Measurements from ENCODE around the gene CACNG8.

The CACNG8 gene

DNA sequence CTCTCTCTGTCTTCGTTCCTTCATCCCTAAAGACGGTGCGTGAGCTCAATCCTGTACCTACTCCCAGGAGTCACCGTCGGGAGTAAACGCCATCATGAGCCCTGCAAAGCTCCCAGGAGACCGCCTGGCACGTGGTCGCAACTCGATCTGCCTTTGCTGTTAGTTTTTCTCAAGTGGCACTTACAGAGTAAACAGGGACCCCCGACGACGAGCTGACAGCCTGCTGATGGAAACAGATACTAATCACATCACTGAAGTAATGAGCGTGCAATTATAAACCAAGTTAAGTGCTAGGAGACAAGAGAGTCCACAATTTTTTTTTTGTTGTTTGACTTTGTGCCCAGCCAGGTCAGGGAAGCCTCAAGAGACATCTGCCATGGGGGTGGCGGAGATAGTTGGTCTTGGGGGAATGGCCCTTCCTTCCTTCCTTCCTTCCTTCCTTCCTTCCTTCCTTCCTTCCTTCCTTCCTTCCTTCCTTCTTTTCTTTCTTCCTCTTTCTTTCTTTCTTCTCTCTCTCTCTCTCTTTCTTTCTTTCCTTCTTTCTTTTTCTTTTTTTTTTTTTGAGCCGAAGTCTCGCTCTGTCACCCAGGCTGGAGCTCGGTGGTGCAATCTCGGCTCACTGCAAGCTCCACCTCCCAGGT is 52.3 kb downstream of the CACNG8 start:
- no peak overlapping the region for H3K27ac ChIP-seq (replicated peaks; ENCODE audit: low read length)
- H3K27me3 ChIP-seq (ENCODE audit: control insufficient read depth in 3 of 3, insufficient read depth in 3 of 3, low read depth in 1 of 3, low read length in 3 of 3) = no peaks in the 10 kb centered on the region
- no peak overlapping the region for H3K4me3 ChIP-seq (ENCODE audit: low read length in 2 of 2)
- peaks cover 4 to 6% of the 10 kb centered on the region in 2 donors for H3K4me1 ChIP-seq (ENCODE audit: control insufficient read depth in 2 of 2, insufficient read depth in 1 of 2, low read depth in 1 of 2, low read length in 2 of 2)
- H3K9me3 ChIP-seq (replicated peaks in 1 of 2; ENCODE audit: control insufficient read depth in 2 of 2, insufficient read depth in 1 of 2, low read depth in 1 of 2, low read length in 2 of 2) = peaks cover 2 to 6% of the 10 kb centered on the region in 2 donors
- H2AK5ac ChIP-seq (ENCODE audit: low read depth, low read length) = peak overlapping the region; percentile 74
- no peak overlapping the region for H3K4ac ChIP-seq (ENCODE audit: low read length)
- peak overlapping the region; percentile 34 for H2AFZ ChIP-seq (ENCODE audit: low read length)
- no peak overlapping the region for H4K91ac ChIP-seq (ENCODE audit: low read depth, low read length, poor library complexity)
- H2BK15ac ChIP-seq (ENCODE audit: low read length) = peak overlapping the region; percentile 59
- no peak overlapping the region for H2BK120ac ChIP-seq (ENCODE audit: low read depth, low read length)
- H3K4me2 ChIP-seq (ENCODE audit: insufficient read depth, low read length, poor library complexity, severe bottlenecking) = no peak overlapping the region
- H3K23ac ChIP-seq (ENCODE audit: low read depth, low read length, poor library complexity) = no peak overlapping the region
- H3K36me3 ChIP-seq (replicated peaks in 1 of 2; ENCODE audit: control insufficient read depth in 2 of 2, insufficient read depth in 2 of 2, low read length in 2 of 2) = no peaks in the 10 kb centered on the region
- no peak overlapping the region for H2BK5ac ChIP-seq (ENCODE audit: low read length)
- no peak overlapping the region for H3K14ac ChIP-seq (ENCODE audit: low read length)
- no peak overlapping the region for H3K9ac ChIP-seq (ENCODE audit: low read depth, low read length, poor library complexity)
- H3K18ac ChIP-seq (ENCODE audit: low read length) = peak overlapping the region; percentile 71
- no peak for DNase-seq (ENCODE audit: low spot score)
- H3K79me1 ChIP-seq (ENCODE audit: low read depth, low read length) = no peaks in the 10 kb centered on the region
- H2BK12ac ChIP-seq (ENCODE audit: low read length) = no peak overlapping the region
- no peak overlapping the region for H4K8ac ChIP-seq (ENCODE audit: low read depth, low read length)
- no CpG with 5 or more reads among the region's 19 CpGs for WGBS, 2 donors (ENCODE audit: extremely low coverage in 2 of 2, insufficient read length in 2 of 2, insufficient replicate concordance in 1 of 2)

DNA sequence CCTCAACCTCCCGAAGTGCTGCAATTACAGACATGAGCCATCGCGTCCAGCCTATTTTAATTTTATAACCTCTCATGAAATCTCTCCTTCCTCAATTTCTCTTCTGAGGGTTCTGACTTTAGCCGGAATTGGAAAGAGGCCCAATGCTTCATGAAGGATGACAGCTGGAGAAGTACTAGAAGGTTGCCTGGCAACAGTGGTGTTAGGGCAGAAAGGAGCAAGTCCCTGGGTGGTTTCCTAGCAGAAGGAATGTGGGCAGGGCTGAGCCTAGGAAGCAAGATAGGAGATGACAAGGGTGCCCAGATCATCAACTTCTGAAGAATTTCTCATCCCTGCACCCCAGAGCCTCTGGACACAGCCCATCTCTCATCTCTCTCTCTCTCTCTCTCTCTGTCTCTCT is 54.5 kb downstream of the CACNG8 start:
- Histone ChIP-seq H3K14ac (ENCODE audit: low read length) (no peak overlapping the region), H2BK12ac (ENCODE audit: low read length) (no peak overlapping the region), H3K4ac (ENCODE audit: low read length) (no peak overlapping the region), H3K27ac (replicated peaks; ENCODE audit: low read length) (no peak overlapping the region), H4K91ac (ENCODE audit: low read depth, low read length, poor library complexity) (no peak overlapping the region), H3K36me3 (replicated peaks in 1 of 2; ENCODE audit: control insufficient read depth in 2 of 2, insufficient read depth in 2 of 2, low read length in 2 of 2) (no peaks in the 10 kb centered on the region), H3K9ac (ENCODE audit: low read depth, low read length, poor library complexity) (no peak overlapping the region), H3K23ac (ENCODE audit: low read depth, low read length, poor library complexity) (no peak overlapping the region), H2AK5ac (ENCODE audit: low read depth, low read length) (no peak overlapping the region), H2BK15ac (ENCODE audit: low read length) (no peak overlapping the region), H3K79me1 (ENCODE audit: low read depth, low read length) (no peaks in the 10 kb centered on the region), H2BK5ac (ENCODE audit: low read length) (no peak overlapping the region), H3K18ac (ENCODE audit: low read length) (no peak overlapping the region), H3K4me3 (ENCODE audit: low read length in 2 of 2) (no peak overlapping the region), H2AFZ (ENCODE audit: low read length) (no peak overlapping the region), H3K27me3 (ENCODE audit: control insufficient read depth in 3 of 3, insufficient read depth in 3 of 3, low read depth in 1 of 3, low read length in 3 of 3) (no peaks in the 10 kb centered on the region), H4K8ac (ENCODE audit: low read depth, low read length) (no peak overlapping the region), H3K9me3 (replicated peaks in 1 of 2; ENCODE audit: control insufficient read depth in 2 of 2, insufficient read depth in 1 of 2, low read depth in 1 of 2, low read length in 2 of 2) (peaks cover 2 to 8% of the 10 kb centered on the region in 2 donors), H2BK120ac (ENCODE audit: low read depth, low read length) (no peak overlapping the region), H3K4me1 (ENCODE audit: control insufficient read depth in 2 of 2, insufficient read depth in 1 of 2, low read depth in 1 of 2, low read length in 2 of 2) (peaks cover 2 to 4% of the 10 kb centered on the region in 2 donors), H3K4me2 (ENCODE audit: insufficient read depth, low read length, poor library complexity, severe bottlenecking) (no peak overlapping the region)
- no peak for DNase-seq (ENCODE audit: low spot score)
- no CpG with 5 or more reads among the region's 4 CpGs for WGBS, 2 donors (ENCODE audit: extremely low coverage in 2 of 2, insufficient read length in 2 of 2, insufficient replicate concordance in 1 of 2)

DNA sequence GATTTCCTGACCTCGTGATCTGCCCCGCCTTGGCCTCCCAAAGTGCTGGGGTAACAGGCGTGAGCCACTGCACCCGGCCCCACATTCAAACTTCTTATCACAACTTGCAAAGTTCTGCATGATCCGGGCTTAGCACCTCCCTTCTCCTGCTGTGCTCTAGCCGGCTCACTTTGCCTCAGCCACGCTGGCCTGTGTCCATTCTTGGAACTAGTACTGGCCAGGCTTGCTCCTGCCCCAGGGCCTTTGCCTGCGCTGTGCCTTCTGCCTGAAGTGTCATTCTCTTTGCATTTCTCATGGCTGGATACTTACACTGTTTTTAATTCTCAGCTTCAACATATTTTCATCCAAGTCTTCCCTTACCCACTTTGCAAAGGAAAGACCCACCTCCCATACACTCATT is 58.6 kb downstream of the CACNG8 start:
- Histone ChIP-seq H2AK5ac (ENCODE audit: low read depth, low read length) (no peak overlapping the region), H3K27ac (replicated peaks; ENCODE audit: low read length) (no peak overlapping the region), H2BK15ac (ENCODE audit: low read length) (no peak overlapping the region), H3K4ac (ENCODE audit: low read length) (no peak overlapping the region), H2BK5ac (ENCODE audit: low read length) (no peak overlapping the region), H2BK120ac (ENCODE audit: low read depth, low read length) (no peak overlapping the region), H3K9me3 (replicated peaks in 1 of 2; ENCODE audit: control insufficient read depth in 2 of 2, insufficient read depth in 1 of 2, low read depth in 1 of 2, low read length in 2 of 2) (peaks cover 2 to 3% of the 10 kb centered on the region in 2 donors), H3K4me2 (ENCODE audit: insufficient read depth, low read length, poor library complexity, severe bottlenecking) (no peak overlapping the region), H3K79me1 (ENCODE audit: low read depth, low read length) (no peaks in the 10 kb centered on the region), H3K4me1 (ENCODE audit: control insufficient read depth in 2 of 2, insufficient read depth in 1 of 2, low read depth in 1 of 2, low read length in 2 of 2) (peaks cover 2 to 11% of the 10 kb centered on the region in 2 donors), H2AFZ (ENCODE audit: low read length) (no peak overlapping the region), H3K23ac (ENCODE audit: low read depth, low read length, poor library complexity) (no peak overlapping the region), H4K91ac (ENCODE audit: low read depth, low read length, poor library complexity) (no peak overlapping the region), H2BK12ac (ENCODE audit: low read length) (no peak overlapping the region), H3K27me3 (ENCODE audit: control insufficient read depth in 3 of 3, insufficient read depth in 3 of 3, low read depth in 1 of 3, low read length in 3 of 3) (no peaks in the 10 kb centered on the region), H3K4me3 (ENCODE audit: low read length in 2 of 2) (no peak overlapping the region), H3K18ac (ENCODE audit: low read length) (no peak overlapping the region), H3K36me3 (replicated peaks in 1 of 2; ENCODE audit: control insufficient read depth in 2 of 2, insufficient read depth in 2 of 2, low read length in 2 of 2) (no peaks in the 10 kb centered on the region), H4K8ac (ENCODE audit: low read depth, low read length) (no peak overlapping the region), H3K14ac (ENCODE audit: low read length) (no peak overlapping the region), H3K9ac (ENCODE audit: low read depth, low read length, poor library complexity) (no peak overlapping the region)
- no peak for DNase-seq (ENCODE audit: low spot score)
- no CpG with 5 or more reads among the region's 8 CpGs for WGBS, 2 donors (ENCODE audit: extremely low coverage in 2 of 2, insufficient read length in 2 of 2, insufficient replicate concordance in 1 of 2)

DNA sequence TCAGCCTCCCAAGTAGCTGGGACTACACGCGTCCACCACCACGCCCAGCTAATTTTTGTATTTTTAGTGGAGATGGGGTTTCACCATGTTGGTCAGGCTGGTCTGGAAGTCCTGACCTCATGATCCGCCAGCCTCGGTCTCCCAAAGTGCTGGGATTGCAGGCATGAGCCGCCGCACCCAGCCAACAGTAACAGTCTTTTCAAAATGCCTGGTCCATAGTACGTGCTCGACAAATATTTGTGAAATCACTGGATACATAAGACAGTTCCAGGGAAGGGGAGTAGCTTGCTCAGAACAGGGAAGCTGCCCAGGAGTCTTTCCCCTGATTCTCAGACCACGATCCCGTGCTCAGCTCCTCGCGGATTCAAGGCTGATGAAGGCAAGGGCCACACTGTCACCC is 59.2 kb downstream of the CACNG8 start:
- Histone ChIP-seq H4K8ac (ENCODE audit: low read depth, low read length) (no peak overlapping the region), H3K14ac (ENCODE audit: low read length) (no peak overlapping the region), H2AFZ (ENCODE audit: low read length) (no peak overlapping the region), H2BK5ac (ENCODE audit: low read length) (no peak overlapping the region), H3K18ac (ENCODE audit: low read length) (no peak overlapping the region), H3K9ac (ENCODE audit: low read depth, low read length, poor library complexity) (no peak overlapping the region), H2BK15ac (ENCODE audit: low read length) (no peak overlapping the region), H3K79me1 (ENCODE audit: low read depth, low read length) (no peaks in the 10 kb centered on the region), H3K27me3 (ENCODE audit: control insufficient read depth in 3 of 3, insufficient read depth in 3 of 3, low read depth in 1 of 3, low read length in 3 of 3) (no peaks in the 10 kb centered on the region), H2BK12ac (ENCODE audit: low read length) (no peak overlapping the region), H3K4me2 (ENCODE audit: insufficient read depth, low read length, poor library complexity, severe bottlenecking) (no peak overlapping the region), H3K27ac (replicated peaks; ENCODE audit: low read length) (no peak overlapping the region), H3K4ac (ENCODE audit: low read length) (no peak overlapping the region), H3K23ac (ENCODE audit: low read depth, low read length, poor library complexity) (no peak overlapping the region), H3K9me3 (replicated peaks in 1 of 2; ENCODE audit: control insufficient read depth in 2 of 2, insufficient read depth in 1 of 2, low read depth in 1 of 2, low read length in 2 of 2) (peaks cover 2 to 3% of the 10 kb centered on the region in 2 donors), H3K4me1 (ENCODE audit: control insufficient read depth in 2 of 2, insufficient read depth in 1 of 2, low read depth in 1 of 2, low read length in 2 of 2) (peaks cover 2 to 11% of the 10 kb centered on the region in 2 donors), H3K4me3 (ENCODE audit: low read length in 2 of 2) (no peak overlapping the region), H3K36me3 (replicated peaks in 1 of 2; ENCODE audit: control insufficient read depth in 2 of 2, insufficient read depth in 2 of 2, low read length in 2 of 2) (no peaks in the 10 kb centered on the region), H4K91ac (ENCODE audit: low read depth, low read length, poor library complexity) (no peak overlapping the region), H2BK120ac (ENCODE audit: low read depth, low read length) (no peak overlapping the region), H2AK5ac (ENCODE audit: low read depth, low read length) (no peak overlapping the region)
- WGBS, 2 donors (ENCODE audit: extremely low coverage in 2 of 2, insufficient read length in 2 of 2, insufficient replicate concordance in 1 of 2) = no CpG with 5 or more reads among the region's 13 CpGs
- DNase-seq (ENCODE audit: low spot score) = no peak

Data from neuronal stem cell (in vitro differentiated cells).